Brain microvascular endothelial cell (primary cell): ENCODE data around the gene CHI3L1.
A peak's percentile ranks its signal among the peaks of the same experiment; 100 is the strongest.

Experiments
- DNase-seq: peaks from one replicate; pipeline ENCODE4 v3.0.0-alpha.2; 2020
- H3K27ac ChIP-seq: fragments of 250-450 bp; sonication (Bioruptor Pico); 2 replicates; pipeline ENCODE4 v1.5.1; 2020; ENCODE audit warnings: mild to moderate bottlenecking, moderate library complexity
- H3K27me3 ChIP-seq: fragments of 250-450 bp; sonication (Bioruptor Pico); replicated peaks from 2 replicates; pipeline ENCODE4 v1.5.1; 2020; ENCODE audit warnings: mild to moderate bottlenecking
- H3K36me3 ChIP-seq: fragments of 250-450 bp; sonication (Bioruptor Pico); replicated peaks from 2 replicates; pipeline ENCODE4 v1.5.1; 2020; ENCODE audit warnings: mild to moderate bottlenecking
- H3K4me3 ChIP-seq: 2 replicates; pipeline ENCODE4 v1.5.1; 2011; ENCODE audit warnings: low read depth, mild to moderate bottlenecking, control low read depth, low read length, moderate library complexity
- in situ Hi-C: cut with HindIII; loops from 2 replicates; pipeline ENCODE4 v1.10.0; 2017; ENCODE audit warnings: low sequenced_read_pairs, low pct_ligation_motif_present
- TF ChIP-seq, protein P1 (sequence below): IDR thresholded peaks from 2 replicates; pipeline ENCODE4 v1.5.1; 2011; ENCODE audit warnings: low read depth, mild to moderate bottlenecking, moderate library complexity, low read length, control low read depth, inconsistent platforms; ENCODE audit errors: missing control alignments

The CHI3L1 gene

GRCh38 chr1:203178083-203178482, 8.4 kb downstream of the CHI3L1 start:
- H3K27ac ChIP-seq, result no peak overlapping the region
- TF ChIP-seq, protein P1, sequence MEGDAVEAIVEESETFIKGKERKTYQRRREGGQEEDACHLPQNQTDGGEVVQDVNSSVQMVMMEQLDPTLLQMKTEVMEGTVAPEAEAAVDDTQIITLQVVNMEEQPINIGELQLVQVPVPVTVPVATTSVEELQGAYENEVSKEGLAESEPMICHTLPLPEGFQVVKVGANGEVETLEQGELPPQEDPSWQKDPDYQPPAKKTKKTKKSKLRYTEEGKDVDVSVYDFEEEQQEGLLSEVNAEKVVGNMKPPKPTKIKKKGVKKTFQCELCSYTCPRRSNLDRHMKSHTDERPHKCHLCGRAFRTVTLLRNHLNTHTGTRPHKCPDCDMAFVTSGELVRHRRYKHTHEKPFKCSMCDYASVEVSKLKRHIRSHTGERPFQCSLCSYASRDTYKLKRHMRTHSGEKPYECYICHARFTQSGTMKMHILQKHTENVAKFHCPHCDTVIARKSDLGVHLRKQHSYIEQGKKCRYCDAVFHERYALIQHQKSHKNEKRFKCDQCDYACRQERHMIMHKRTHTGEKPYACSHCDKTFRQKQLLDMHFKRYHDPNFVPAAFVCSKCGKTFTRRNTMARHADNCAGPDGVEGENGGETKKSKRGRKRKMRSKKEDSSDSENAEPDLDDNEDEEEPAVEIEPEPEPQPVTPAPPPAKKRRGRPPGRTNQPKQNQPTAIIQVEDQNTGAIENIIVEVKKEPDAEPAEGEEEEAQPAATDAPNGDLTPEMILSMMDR, result no peak
- H3K27me3 ChIP-seq, result no peaks in the 10 kb centered on the region
- H3K4me3 ChIP-seq, result no peak overlapping the region
- H3K36me3 ChIP-seq, result no peaks in the 10 kb centered on the region
- in situ Hi-C loops, result no loop called here
- DNase-seq, result peak; percentile 6

- H3K36me3 ChIP-seq, result no peaks in the 10 kb centered on the region
- H3K27me3 ChIP-seq, result no peaks in the 10 kb centered on the region
- in situ Hi-C loops, result no loop called here
- DNase-seq, result peak; percentile 10
- H3K27ac ChIP-seq, result no peak overlapping the region
- TF ChIP-seq, protein P1, result no peak
- no peak overlapping the region for H3K4me3 ChIP-seq
These were observed 8.9 kb downstream of the CHI3L1 start for GRCh38 chr1:203177470-203178039.

DNA sequence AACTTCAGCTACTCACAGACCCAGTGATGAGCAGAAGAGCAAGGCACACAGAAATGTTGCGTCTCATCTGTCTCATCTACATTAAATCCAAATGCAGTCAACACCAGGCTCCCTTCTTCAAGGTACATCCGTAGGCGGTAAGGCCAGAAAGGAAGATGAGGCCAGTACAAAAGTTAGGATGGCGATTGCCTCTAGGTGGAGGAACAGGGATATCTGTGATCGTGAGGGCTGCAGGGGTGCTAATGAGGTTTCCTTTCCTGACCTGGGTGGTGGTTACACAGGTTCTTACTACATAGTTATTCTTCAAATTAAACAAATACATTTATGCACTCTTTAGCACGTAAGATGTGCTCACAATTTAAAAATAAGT, 9.5 kb downstream of the CHI3L1 start:
- H3K27ac ChIP-seq, result no peak overlapping the region
- no peaks in the 10 kb centered on the region for H3K36me3 ChIP-seq
- in situ Hi-C loops, result no loop called here
- no peak for DNase-seq
- TF ChIP-seq, protein P1, result no peak
- H3K4me3 ChIP-seq, result no peak overlapping the region
- no peaks in the 10 kb centered on the region for H3K27me3 ChIP-seq

- Histone ChIP-seq H3K36me3 (no peaks in the 10 kb centered on the region), H3K27me3 (no peaks in the 10 kb centered on the region), H3K4me3 (no peak overlapping the region), H3K27ac (no peak overlapping the region)
- no peak for DNase-seq
- TF ChIP-seq, protein P1, result no peak
- in situ Hi-C loops, result no loop called here
These were observed 10.1 kb downstream of the CHI3L1 start for GRCh38 chr1:203176273-203177035.

DNA sequence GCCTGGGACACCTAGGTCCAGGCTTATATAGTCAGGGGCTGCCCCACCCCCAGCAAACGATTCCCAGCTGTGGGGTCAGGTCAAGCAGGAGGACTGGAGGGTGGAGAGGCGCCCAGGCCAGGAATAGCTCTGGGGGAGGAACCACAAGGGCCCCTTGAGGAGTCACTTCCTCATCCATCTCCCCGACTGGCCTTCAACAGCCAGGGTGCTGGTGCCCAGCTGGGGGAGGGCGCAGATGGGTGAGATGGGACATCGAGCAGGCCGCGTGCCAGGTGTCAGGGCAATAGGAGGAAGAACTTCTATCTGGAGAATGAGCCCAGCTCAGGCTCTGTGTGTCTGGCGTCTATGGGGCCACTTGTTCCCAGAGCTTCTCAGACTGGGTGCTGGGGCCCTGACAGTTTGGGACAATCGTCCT, 10.7 kb downstream of the CHI3L1 start:
- Histone ChIP-seq H3K27ac (no peak overlapping the region), H3K36me3 (no peaks in the 10 kb centered on the region), H3K27me3 (no peaks in the 10 kb centered on the region), H3K4me3 (no peak overlapping the region)
- DNase-seq, result no peak
- in situ Hi-C loops, result no loop called here
- TF ChIP-seq, protein P1, result no peak
